ENCODE data around the gene ZNF559.
"Not testable (repeated sequence)": the region's sequence is repeated elsewhere in the genome, so short reads cannot be mapped to it uniquely, and the experiment has no call there.

Gene ZNF559

DNA sequence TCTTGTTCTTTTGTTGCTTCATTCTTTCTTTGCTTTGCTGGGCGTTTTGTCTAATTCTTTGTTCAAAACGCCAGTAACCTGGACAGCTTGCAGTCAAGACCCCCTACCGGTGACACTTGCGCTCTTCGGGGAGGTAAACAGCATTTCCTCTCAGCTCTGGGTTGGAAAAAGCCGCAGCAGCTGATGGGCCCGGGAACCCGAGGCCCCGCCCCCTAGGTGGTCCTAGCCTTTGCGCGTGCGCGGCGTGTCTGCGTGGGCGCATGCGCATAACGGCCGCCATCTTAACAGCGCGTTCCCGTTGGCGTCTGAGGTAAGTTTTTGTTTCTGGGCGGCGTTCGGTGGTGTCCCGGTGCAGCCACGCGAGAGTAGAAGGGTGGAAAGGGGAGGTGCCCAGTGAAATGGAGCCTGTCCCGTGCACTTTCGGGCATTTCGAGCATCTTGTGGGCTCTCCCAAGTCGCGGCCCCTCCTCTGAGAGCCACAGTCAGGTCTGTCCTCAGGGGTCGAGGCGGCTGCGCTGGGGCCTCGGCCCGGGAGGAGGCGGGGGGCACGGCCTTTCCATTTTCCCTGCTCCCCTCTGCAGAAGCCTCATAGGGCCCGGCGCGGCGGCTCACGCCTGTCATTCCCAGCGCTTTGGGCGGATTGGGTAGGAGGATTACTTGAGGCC is at the start of gene ZNF559:
ZNF559 (plus strand) TSS at position 261 of the 665 bp plus-strand sequence. CDS start 14,371 bp downstream, outside the sequence.
- DNase-seq (ENCODE audit: extremely low spot score, insufficient read length, low read depth), result peak; percentile 78
- FAIRE-seq, result peak; percentile 98

DNA sequence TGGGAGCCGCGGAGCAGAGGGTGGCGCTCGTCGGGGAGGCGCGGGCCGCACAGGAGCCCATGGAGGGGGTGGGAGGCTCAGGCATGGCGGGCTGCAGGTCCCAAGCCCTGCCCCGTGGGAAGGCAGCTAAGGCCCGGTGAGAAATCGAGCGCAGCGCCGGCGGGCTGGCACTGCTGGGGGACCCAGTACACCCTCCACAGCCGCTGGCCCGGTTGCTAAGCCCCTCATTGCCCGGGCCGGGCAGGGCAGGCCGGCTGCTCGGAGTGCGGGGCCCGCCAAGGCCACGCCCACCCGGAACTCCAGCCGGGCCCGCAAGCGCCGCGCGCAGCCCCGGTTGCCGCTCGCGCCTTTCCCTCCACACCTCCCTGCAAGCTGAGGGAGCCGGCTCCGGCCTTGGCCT is 40.5 kb upstream of the ZNF559 start:
- FAIRE-seq; DNase-seq (ENCODE audit: extremely low spot score, insufficient read length, low read depth): not testable (repeated sequence)

- no peak for DNase-seq (ENCODE audit: extremely low spot score, insufficient read length, low read depth)
- no peak for FAIRE-seq
These were observed 34.6 kb upstream of the ZNF559 start for GRCh38 chr19:9289231-9289884.

- no peak for DNase-seq (ENCODE audit: extremely low spot score, insufficient read length, low read depth)
- no peak for FAIRE-seq
These were observed 28.5 kb upstream of the ZNF559 start for GRCh38 chr19:9295411-9295849.

GRCh38 chr19:9296336-9296735 is 27.6 kb upstream of the ZNF559 start:
- DNase-seq (ENCODE audit: extremely low spot score, insufficient read length, low read depth), result no peak
- no peak for FAIRE-seq

DNA sequence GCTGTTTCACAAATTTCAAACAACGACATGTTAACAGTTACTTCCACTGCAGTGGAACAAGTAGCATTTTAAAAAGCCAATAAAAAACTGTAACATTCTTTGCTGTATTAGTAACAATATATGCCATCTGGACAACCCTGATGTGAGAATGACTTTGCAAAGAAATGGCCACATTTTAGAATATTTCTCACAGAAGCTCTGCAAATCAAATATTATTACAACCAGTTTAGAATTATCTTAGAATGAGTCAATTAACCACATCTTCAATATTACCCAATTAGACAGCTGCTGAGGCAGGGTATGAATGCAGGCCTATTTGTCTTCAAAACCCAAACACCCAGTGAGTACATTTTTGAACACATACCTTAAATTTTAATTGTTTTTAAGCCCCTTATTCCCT is 17.5 kb upstream of the ZNF559 start:
- DNase-seq (ENCODE audit: extremely low spot score, insufficient read length, low read depth) (no peak), FAIRE-seq (no peak)

GRCh38 chr19:9308091-9308770 is 15.7 kb upstream of the ZNF559 start:
- FAIRE-seq, result no peak
- DNase-seq (ENCODE audit: extremely low spot score, insufficient read length, low read depth), result no peak

DNA sequence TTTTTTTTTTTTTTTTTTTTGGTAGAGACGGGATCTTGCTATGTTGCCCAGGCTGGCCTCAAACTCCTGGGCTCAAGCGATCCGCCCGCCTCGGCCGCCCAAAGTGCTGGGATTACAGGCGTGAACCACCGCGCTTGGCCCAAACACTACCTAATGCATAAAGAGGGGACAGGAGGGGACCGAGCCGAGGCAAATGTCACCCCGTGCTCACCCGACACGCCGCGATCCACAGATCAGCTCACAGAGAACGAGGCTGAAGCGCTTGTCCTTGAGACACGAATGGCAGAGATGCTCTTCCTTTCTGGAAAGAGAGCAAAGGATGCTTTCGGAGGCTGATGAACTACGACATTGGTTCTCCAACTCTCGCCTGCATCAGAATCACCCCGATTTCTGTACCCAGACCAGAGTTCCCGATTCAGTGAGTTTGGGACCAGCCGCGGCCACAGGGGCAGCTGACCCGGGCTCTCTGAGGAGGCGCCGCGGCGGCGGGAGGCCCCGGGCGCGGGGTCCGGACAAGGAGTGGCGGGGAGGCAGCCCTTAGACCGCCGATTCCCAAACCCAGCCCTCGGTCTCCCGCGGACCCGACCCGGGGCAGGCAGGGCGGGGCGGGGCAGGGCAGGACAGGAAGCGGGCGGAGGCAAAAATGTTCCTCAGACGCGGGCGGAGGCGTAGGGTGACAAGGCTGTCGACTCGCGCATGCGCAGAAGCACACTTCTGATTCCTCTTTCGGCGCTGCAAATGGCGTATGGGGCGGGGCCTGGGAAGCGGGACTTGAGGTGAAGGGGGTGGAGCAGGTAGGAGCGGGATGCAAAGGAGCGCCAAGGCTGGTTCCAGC is 14.6 kb upstream of the ZNF559 start, which contains the start of gene ZNF699:
ZNF699 (minus strand) TSS at position 700 of the 835 bp plus-strand sequence. CDS start 4,719 bp downstream, outside the sequence.
- FAIRE-seq, result peak; percentile 95

GRCh38 chr19:9309974-9310446 is 14.0 kb upstream of the ZNF559 start:
- no peak for DNase-seq (ENCODE audit: extremely low spot score, insufficient read length, low read depth)
- FAIRE-seq, result no peak

More for the DNA sequence above, 14.6 kb upstream of the ZNF559 start, which contains the start of gene ZNF699:
- DNase-seq (ENCODE audit: extremely low spot score, insufficient read length, low read depth), result peak; percentile 88

DNA sequence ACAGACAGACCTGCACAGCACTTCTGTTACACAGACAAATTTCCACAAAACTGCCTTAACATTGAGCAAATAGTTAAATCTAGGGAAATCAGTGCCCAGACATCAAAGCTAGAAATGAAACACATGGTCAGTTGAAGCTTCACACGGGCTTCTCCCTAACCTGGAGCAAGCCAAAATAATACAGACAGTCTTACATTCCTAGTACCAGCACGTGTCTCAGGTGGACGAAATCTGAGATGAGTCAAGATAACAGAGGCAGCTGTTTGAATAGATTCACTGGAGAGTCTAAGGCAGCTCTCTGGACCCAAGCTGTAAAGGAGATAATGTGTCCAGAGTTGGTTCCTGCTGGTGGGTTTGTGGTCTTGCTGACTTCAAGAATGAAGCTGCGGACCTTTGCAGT is 10.2 kb upstream of the ZNF559 start:
- FAIRE-seq, result no peak
- no peak for DNase-seq (ENCODE audit: extremely low spot score, insufficient read length, low read depth)

GRCh38 chr19:9321338-9321737 is 2.6 kb upstream of the ZNF559 start:
- FAIRE-seq (no peak), DNase-seq (ENCODE audit: extremely low spot score, insufficient read length, low read depth) (no peak)

DNA sequence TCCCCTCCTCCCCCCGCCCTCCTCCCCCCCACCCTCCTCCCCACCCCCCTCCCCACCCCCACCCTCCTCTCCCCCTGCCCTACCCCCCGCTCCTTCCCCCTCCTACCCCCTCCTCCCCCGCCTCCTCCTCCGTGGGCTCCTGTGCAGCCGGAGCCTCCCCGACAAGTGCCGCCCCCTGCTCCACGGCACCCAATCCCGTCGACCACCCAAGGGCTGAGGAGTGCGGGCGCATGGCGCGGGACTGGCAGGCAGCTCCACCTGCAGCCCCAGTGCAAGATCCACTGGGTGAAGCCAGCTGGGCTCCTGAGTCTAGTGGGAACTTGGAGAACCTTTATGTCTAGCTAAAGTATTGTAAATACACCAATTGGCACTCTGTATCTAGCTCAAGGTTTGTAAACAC is 2.2 kb upstream of the ZNF559 start:
- not testable (repeated sequence) for FAIRE-seq; DNase-seq (ENCODE audit: extremely low spot score, insufficient read length, low read depth)

- not testable (repeated sequence) for FAIRE-seq; DNase-seq (ENCODE audit: extremely low spot score, insufficient read length, low read depth)
These were observed 1.8 kb upstream of the ZNF559 start for GRCh38 chr19:9322201-9322600.

- peak; percentile 73 for FAIRE-seq
- DNase-seq (ENCODE audit: extremely low spot score, insufficient read length, low read depth), result no peak
These were observed 441 bp upstream of the ZNF559 start for GRCh38 chr19:9323557-9323918.

DNA sequence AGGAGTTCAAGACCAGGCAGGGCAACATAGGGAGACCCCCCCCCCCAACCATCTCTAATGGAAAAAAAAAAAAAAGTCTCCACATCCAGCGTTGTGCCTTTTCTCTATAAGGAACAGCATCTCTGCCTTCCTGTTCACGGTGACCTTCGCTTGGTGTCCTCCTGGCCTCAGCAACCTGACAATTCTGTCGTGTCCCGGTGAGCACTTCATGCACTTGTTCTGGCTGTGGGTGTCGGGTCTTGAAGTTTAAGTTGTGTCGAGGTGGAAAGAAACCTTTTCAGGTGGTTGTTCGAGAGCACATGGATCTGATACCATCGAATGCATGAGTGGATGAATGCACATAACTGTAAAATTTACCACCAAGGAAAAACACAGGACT is 594 bp downstream of the ZNF559 start:
- no peak for DNase-seq (ENCODE audit: extremely low spot score, insufficient read length, low read depth)
- no peak for FAIRE-seq

GRCh38 chr19:9329999-9330398 is 6.0 kb downstream of the ZNF559 start:
- DNase-seq (ENCODE audit: extremely low spot score, insufficient read length, low read depth) (no peak), FAIRE-seq (no peak)

GRCh38 chr19:9342610-9343304 is 18.8 kb downstream of the ZNF559 start:
- DNase-seq (ENCODE audit: extremely low spot score, insufficient read length, low read depth), result no peak
- no peak for FAIRE-seq

DNA sequence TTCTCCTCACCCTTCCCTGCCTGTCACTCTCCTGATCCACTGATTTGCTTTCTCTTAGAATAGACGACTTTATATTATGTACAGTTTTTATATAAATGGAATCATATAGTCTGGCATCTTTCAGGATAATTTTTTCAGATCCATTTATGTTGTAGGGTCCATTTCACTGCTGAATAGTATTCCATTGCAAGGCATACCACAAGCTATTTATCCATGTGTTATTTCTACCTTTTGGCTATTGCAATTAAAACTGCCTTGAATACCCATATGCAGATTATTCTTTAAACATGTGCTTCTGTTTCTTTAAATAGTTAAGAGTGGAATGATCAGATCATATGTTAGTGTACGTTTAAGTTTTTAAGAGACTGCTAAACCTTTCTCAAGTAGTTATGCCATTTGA is 21.0 kb downstream of the ZNF559 start:
- DNase-seq (ENCODE audit: extremely low spot score, insufficient read length, low read depth), result no peak

DNA sequence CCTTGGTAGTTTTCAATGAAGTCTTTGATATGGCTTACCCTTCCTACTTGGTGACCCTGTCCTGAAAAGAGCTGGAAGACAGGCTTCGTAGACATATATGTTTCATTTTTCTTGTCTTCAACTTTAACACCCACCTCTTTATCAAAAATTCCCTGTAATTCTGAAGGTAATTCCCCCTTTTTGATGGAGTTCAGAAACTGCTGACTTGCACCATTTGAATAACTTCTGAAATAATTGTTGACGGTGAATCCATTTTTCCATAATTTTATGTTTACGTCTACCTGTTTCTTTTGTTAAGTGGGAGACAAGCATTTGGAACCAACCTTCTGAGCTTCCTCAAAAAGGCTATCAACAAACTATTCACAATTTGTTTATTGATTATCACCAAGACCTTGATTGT is 24.3 kb downstream of the ZNF559 start:
- FAIRE-seq (no peak), DNase-seq (ENCODE audit: extremely low spot score, insufficient read length, low read depth) (no peak)

More for the DNA sequence above, 21.0 kb downstream of the ZNF559 start:
- no peak for FAIRE-seq

Measured in GM18507 (cell line).